ENCODE results near the gene MAP7.

MAP7 gene

DNA sequence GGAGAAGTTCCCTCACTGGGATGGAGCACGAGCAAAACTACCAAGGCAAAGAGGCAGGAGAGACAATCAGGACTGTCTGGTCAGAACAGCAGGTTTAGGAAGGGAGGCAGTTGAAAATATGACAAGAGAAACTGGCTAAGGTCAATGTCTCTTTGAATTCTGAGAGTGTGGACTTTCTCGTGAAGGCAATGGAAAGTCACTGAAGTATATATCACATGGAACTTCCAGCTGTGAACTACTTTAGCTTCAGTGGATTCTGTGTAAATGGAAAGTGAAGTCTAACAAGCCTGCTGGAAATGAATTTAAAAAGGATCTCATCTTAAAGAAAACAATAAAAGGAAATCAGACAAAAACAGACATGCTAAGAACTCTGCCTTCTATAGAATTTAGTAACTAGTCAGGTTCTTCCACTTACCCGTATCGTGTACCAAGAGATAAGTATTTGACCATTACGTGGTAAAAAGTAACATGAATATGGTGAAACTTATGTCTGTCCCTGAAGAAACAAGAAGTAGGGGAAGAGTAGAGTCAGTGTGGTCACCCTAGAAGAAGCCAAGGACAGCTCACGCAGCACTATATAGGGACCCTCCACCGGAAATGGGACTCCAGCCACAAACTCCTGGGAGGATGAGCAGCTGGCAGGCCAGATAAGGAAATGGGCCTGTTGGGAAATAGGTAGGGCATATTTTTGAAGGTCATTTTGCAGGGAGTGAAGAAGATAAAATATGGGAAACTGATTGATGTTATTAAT, 123.4 kb downstream of the MAP7 start:
- in situ Hi-C loops (cut with HindIII; ENCODE audit: low sequenced_read_pairs), result no loop called here

DNA sequence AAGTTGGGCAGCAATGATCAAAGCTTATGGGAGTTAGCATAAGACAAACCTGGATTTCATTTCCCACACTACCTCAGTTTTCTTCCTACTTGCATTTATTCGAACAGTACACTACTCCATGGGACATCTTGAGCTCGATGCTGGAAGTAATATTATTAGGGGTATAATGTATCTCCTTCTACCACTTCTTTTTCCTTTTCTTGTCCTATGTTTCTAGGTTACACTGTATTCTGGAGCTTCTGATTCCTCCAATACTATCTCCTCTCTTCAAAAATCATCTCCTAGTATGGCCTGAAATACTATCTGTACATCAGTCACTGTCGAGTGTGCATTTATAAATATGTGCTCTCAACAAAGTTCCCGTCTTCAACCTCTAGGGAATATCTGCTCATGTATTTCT, 124.4 kb downstream of the MAP7 start:
- in situ Hi-C loops (cut with HindIII; ENCODE audit: low sequenced_read_pairs), result no loop called here

GRCh38 chr6:136424901-136425300, 125.3 kb downstream of the MAP7 start:
- in situ Hi-C loops (cut with HindIII; ENCODE audit: low sequenced_read_pairs), result no loop called here

- in situ Hi-C loops (cut with HindIII; ENCODE audit: low sequenced_read_pairs), result no loop called here
These were observed 125.8 kb downstream of the MAP7 start for GRCh38 chr6:136424450-136424849.

DNA sequence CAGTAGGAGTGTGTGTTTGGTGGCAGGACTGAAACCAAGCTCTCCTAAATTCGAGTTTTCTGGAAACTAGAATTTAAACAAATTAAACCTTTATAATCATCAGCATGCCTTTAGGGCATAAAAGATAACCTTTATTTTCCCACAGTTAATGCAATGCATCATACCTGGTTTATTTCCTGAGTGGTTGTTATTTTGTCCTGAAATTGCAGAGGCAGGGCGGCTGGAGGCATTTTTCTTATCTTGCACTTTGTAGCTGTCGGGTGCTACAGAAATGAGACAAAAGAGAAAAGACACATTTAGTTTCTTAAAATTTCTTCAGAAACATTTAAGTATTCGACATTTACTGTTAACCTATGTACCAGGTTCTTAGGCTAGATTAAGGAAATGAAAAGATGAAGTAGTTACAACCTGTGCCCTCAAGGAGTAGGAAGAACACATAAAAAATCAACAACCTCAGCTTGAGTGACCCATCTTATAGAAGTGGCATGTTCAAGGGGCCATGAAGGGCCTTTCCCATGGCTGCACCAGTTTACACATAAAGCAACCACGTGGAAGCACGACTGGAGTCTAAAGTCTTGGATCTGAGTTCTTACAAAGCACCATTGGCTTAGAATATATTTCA, 128.6 kb downstream of the MAP7 start:
- in situ Hi-C loops (cut with HindIII; ENCODE audit: low sequenced_read_pairs), result no loop called here

- in situ Hi-C loops (cut with HindIII; ENCODE audit: low sequenced_read_pairs), result no loop called here
These were observed 129.4 kb downstream of the MAP7 start for GRCh38 chr6:136420853-136421252.

DNA sequence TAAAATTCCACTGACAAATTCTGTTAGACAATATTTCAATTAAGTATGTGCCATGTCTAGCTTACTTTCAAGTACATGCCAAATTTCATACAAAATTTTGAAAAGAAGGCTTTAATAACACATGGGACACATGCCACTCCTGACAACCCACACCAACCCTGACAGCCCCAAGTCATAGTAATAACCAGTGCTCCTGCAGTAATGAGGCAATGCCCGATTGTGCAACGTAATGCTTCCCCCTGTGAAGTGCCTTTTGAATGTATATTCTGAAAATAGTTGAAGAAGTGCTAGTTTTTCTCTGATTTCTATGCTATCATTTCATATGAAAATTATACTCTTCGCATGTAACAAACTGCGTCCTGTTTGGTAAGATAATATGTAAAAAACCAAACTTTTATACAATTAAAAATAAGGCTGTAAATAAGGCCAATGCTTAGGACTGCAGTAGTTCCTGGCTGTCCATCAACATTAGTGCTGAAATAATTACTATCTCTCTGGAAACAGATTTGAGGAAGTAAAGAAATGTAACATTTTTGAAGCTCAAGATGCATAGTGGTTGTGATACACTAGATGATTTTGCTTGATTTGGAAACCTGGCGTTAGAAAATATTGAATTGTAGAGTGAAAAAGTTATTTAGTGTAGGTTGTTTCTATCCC, 134.7 kb downstream of the MAP7 start:
- in situ Hi-C loops (cut with HindIII; ENCODE audit: low sequenced_read_pairs), result no loop called here

DNA sequence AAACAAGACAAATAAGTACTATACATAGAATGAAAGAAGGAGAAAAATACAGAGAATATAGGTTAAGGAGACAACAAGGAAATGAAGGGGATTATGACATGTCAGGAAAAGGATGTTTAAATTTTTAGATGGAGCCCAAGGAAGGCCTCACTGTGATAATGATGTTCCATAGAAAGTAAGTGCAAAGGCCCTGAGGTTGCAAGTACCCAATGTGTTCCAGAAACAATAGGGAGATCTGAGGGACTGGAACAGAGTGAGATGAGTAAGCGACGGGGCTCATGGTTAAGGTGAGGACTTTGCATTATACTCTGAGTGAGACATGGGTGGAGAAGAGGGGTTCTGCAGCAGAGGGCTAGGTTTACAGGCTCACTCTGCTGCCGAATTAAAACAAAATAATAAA, 137.8 kb downstream of the MAP7 start:
- in situ Hi-C loops (cut with HindIII; ENCODE audit: low sequenced_read_pairs), result no loop called here

- in situ Hi-C loops (cut with HindIII; ENCODE audit: low sequenced_read_pairs), result no loop called here
These were observed 138.5 kb downstream of the MAP7 start for GRCh38 chr6:136411453-136412354.

GRCh38 chr6:136411025-136411325, 139.2 kb downstream of the MAP7 start:
- in situ Hi-C loops (cut with HindIII; ENCODE audit: low sequenced_read_pairs), result no loop called here

DNA sequence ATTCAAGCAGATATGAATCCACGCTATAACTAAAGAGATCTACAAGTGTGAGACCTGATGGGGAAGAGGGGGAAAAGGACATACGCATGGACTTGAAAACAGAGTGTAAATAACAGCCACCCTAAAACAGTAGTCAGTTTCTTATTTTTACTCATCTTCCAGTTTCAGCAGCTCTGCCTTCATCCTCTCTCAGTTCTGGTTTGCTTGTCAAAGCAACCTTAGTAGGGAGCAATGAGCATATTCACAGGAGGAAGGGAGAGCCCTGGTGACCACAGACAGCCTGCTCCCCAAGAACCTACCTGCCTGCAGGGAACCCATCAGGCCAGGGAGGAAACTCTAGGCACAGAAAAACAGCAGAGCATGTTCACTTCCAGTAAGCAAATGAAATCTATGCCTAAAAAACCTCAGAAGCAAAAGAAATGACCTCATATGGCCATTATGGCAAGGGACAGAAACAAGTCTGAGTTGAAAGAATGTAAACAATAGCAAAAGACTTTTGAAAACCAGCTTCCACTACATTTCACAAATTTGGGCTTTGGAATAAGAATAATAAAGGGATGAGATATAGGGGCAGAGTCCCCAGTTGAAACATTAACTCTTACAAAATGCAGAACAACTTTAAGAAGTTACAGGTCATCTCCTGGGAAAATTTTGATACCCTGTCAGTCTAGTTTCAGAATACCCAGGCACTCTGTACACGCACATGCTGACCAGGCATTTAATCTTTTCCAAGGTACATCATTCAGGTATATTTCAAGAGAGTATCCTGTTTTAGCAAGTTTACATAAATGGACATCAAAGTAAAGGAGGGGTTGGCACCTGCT, 139.8 kb downstream of the MAP7 start:
- in situ Hi-C loops (cut with HindIII; ENCODE audit: low sequenced_read_pairs), result no loop called here

DNA sequence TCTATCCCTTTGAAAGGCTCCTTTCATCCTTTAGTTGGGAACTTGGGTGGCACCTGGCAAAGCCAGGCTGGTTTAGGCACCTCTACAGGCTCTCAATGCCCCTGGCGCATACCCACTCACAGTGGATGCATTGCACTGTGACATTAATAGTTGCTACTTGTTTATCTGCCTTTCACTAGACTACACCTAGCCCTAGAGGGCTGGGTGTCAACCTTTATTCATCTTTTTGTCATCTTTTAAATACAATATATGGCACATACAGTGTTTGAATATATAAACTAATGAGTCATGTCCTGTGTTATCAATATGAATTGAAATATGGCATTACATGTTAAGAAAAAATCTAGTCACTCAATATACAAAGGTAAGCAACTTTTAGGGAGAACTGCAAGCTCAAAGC, 140.6 kb downstream of the MAP7 start:
- in situ Hi-C loops (cut with HindIII; ENCODE audit: low sequenced_read_pairs), result no loop called here

GRCh38 chr6:136408204-136408603, 142.0 kb downstream of the MAP7 start:
- in situ Hi-C loops (cut with HindIII; ENCODE audit: low sequenced_read_pairs), result no loop called here

- in situ Hi-C loops (cut with HindIII; ENCODE audit: low sequenced_read_pairs), result no loop called here
These were observed 144.7 kb downstream of the MAP7 start for GRCh38 chr6:136405420-136406029.

DNA sequence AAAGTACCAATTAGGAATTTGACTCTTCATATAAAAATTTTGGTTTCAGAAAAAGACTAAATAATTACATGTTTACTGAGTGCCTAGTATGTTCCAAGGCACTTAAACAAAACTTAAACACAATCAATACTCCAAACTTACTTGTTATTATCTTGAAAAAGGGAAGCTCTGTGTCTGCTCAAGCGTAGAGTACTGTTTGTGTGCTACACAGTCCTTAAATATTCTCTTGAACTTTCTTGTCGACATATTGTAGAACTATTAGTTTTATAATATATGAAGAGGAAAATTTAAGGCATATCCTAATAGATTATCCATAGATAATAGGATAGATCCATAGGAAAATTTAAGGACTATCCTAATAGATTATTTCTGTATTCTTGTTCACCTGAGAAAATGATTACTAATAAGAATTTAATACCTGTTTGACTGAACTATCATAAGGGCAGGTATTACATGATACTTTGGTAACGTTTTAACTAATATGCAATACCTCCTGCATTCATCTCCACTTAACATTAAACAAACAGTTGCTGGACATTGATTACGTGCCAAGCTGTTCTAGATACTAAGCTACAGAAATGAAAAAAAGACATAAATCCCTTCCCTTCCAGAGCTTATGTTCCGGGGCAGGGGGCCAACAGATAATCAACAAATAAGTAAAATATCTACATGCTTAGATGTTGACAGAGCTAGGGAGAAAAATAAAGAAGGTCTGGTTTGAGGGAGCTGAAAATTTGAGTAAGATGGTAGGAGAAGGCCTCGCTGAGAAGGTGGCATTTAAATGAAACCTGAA, 145.4 kb downstream of the MAP7 start:
- in situ Hi-C loops (cut with HindIII; ENCODE audit: low sequenced_read_pairs), result no loop called here

- in situ Hi-C loops (cut with HindIII; ENCODE audit: low sequenced_read_pairs), result no loop called here
These were observed 146.2 kb downstream of the MAP7 start for GRCh38 chr6:136404007-136404406.

DNA sequence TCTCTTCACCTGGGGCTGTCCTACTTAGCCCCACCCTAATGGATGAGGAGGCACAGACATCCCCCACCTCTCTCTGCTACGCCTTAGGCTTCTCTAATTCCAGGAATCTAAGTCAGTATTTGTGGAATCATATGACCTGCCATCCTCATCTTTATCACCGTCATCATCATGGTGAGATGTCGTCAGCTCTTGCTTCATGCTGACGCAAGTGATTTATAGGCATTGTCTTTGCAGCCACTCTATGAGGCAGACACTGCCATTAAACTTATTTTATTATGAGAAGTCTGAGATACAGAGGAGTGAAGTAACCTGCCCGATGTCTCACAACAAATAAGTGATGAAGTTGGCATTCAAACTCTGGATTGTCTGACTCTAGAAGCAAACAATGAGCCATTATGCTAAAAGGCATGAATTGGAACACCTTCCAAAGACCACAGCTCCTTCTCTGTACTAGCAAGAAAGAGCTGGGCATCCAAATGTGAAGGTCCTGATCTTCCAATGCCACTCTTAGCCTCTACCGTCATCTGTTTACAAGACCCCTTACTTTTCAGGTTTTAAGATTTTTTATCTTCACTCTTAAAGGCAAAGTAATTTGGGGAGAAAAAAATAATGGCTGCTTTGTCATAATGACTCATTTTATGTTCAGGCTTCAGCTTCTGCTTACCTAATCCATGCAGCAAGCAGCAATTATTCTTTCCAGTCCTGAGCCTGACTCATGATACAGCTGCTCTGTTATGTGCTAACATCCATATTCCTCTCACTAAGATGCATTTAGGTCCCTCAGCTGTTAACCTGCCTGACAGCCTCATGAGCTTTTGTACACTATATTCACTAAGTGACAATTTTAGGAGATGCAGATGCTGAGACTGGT, 146.9 kb downstream of the MAP7 start:
- in situ Hi-C loops (cut with HindIII; ENCODE audit: low sequenced_read_pairs), result no loop called here

- in situ Hi-C loops (cut with HindIII; ENCODE audit: low sequenced_read_pairs), result no loop called here
These were observed 148.5 kb downstream of the MAP7 start for GRCh38 chr6:136401749-136402148.

Measured in endothelial cell of hepatic sinusoid (primary cell).